ENCODE data around the gene MOCS1. TPM values are rescaled to one million over a fixed set of nuclear protein-coding genes. Genes with fewer than 3 reads are reported as not detected.

Gene MOCS1
- total and polyA plus RNA-seq, 2 experiments from 2014 or later: 7.3 to 9.0 TPM

DNA sequence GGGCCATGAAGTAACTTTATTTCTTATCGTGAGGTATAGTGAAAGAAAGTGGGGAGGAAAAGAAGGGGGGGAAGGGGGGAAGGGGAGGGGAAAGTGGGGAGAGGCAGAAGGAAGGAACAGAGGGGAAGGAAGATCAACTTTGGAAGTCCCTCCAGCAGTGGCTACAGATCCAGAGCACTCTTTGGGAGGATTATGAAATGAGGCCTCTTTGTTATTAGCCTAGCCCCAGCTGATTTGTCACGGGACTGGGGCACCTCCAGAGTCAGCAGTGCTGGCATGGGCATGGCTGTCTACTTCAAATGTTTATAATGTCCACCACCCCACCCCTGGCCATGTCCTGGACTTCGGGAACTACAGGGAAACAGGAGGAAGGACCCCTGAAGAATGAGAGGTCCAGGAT is 7.6 kb downstream of the MOCS1 start:
- H4K20me1 ChIP-seq (ENCODE audit: insufficient read depth): no peaks in the 10 kb centered on the region
- WGBS, 2 experiments (ENCODE audit: low coverage in 1 of 2, low lambda C conversion rate in 2 of 2, missing lambda C conversion rate in 2 of 2): 81 to 86% methylated on average over 3 of the region's 3 CpGs
- no peaks in the 10 kb centered on the region for H3K79me2 ChIP-seq (ENCODE audit: insufficient read depth)
- no peak overlapping the region for H3K4me3 ChIP-seq
- H3K36me3 ChIP-seq (ENCODE audit: low read depth): no peaks in the 10 kb centered on the region
- H3K27ac ChIP-seq: no peak overlapping the region
- no peaks in the 10 kb centered on the region for H3K27me3 ChIP-seq (replicated peaks; ENCODE audit: insufficient read depth)
- no peak overlapping the region for H2AFZ ChIP-seq
- DNase-seq: peak; percentile 41
- H3K9ac ChIP-seq: no peak overlapping the region
- no peak for TF ChIP-seq EZH2 (IDR thresholded peaks at IDR 0.05; ENCODE audit: insufficient read depth, poor library complexity, severe bottlenecking)
- no peak for TF ChIP-seq EZH2phosphoT487 (IDR thresholded peaks at IDR 0.05; ENCODE audit: insufficient read depth, low read depth)
- peaks cover 9% of the 10 kb centered on the region; the same call in 1 of the 2 replicates for H3K4me1 ChIP-seq (ENCODE audit: insufficient read depth)
- H3K9me3 ChIP-seq (ENCODE audit: low read depth): no peaks in the 10 kb centered on the region
- no peak overlapping the region for H3K4me2 ChIP-seq (ENCODE audit: unreplicated experiment)
- peaks cover 7% of the 10 kb centered on the region; the same call in 1 of the 2 replicates for H3F3A ChIP-seq (ENCODE audit: insufficient read depth)
- in situ Hi-C loops (cut with MboI): no loop called here
- H3K9me2 ChIP-seq (ENCODE audit: insufficient read depth): no peaks in the 10 kb centered on the region

DNA sequence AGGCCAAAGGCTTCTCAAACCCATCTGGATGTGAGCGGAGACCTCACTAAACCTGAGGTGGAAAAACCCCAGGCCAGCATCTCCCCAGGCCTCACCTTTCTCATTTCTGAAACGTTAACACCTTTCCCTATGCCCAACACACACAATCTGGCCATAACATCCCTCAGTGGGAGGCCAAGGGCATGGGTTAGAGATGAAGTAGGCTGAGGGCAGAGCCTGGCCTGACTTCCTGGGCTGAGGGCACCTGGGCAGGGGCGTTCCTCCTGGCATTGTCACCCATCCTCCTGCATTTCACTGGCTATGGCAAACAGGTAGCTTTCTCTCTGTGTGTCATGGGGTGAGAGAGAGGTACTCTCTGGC is 8.4 kb downstream of the MOCS1 start:
- no peak overlapping the region for H3K4me2 ChIP-seq (ENCODE audit: unreplicated experiment)
- no peak overlapping the region for H2AFZ ChIP-seq
- DNase-seq: no peak
- TF ChIP-seq EZH2 (IDR thresholded peaks at IDR 0.05; ENCODE audit: insufficient read depth, poor library complexity, severe bottlenecking) (no peak), EZH2phosphoT487 (IDR thresholded peaks at IDR 0.05; ENCODE audit: insufficient read depth, low read depth) (no peak)
- no peaks in the 10 kb centered on the region for H4K20me1 ChIP-seq (ENCODE audit: insufficient read depth)
- no peak overlapping the region for H3K27ac ChIP-seq
- H3F3A ChIP-seq (ENCODE audit: insufficient read depth): peaks cover 7% of the 10 kb centered on the region; the same call in 1 of the 2 replicates
- H3K36me3 ChIP-seq (ENCODE audit: low read depth): no peaks in the 10 kb centered on the region
- H3K9ac ChIP-seq: no peak overlapping the region
- no peaks in the 10 kb centered on the region for H3K9me3 ChIP-seq (ENCODE audit: low read depth)
- WGBS, 2 experiments (ENCODE audit: low coverage in 1 of 2, low lambda C conversion rate in 2 of 2, missing lambda C conversion rate in 2 of 2): 91 to 96% methylated on average over 3 of the region's 3 CpGs
- H3K9me2 ChIP-seq (ENCODE audit: insufficient read depth): no peaks in the 10 kb centered on the region
- no peaks in the 10 kb centered on the region for H3K79me2 ChIP-seq (ENCODE audit: insufficient read depth)
- H3K27me3 ChIP-seq (replicated peaks; ENCODE audit: insufficient read depth): no peaks in the 10 kb centered on the region
- peaks cover 9% of the 10 kb centered on the region; the same call in 1 of the 2 replicates for H3K4me1 ChIP-seq (ENCODE audit: insufficient read depth)
- in situ Hi-C loops (cut with MboI): no loop called here
- H3K4me3 ChIP-seq: no peak overlapping the region

DNA sequence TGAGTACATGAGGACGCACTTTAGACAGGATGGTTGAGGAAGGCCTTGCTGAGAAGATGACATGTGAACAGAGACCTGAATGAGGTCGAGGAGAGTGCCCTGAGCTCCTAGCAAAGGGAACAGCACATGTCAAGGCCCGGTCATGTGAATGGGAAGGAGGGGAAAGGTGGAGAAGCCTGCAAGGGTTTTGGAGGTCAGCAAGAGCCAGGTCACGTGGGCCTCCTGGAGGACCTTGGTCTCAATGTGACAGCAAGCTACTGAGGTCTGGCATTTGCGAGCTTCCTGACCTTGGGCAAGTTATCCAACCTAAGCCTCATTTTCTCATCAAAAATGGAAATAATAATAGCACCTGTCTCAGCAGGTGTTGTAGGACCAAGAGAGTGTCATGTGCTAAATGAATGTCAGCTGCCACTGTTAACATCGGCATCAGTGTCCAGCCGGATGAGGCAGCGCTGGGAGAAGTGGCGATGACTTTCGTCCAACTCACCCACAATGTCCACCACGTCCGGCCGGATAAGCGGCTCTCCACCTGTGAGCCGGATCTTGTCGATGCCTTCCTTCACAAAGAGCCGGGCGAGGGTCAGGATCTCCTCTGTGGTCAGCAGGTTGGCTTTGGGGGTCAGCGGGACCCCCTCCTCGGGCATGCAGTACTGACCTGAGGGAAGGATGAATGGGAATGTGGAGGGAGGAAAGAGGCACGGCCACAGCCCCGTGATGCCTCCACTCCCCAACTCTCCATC is 8.9 kb downstream of the MOCS1 start:
- no peak for TF ChIP-seq EZH2 (IDR thresholded peaks at IDR 0.05; ENCODE audit: insufficient read depth, poor library complexity, severe bottlenecking)
- TF ChIP-seq EZH2phosphoT487 (IDR thresholded peaks at IDR 0.05; ENCODE audit: insufficient read depth, low read depth): no peak
- peaks cover 7% of the 10 kb centered on the region; the same call in 1 of the 2 replicates for H3F3A ChIP-seq (ENCODE audit: insufficient read depth)
- no peaks in the 10 kb centered on the region for H3K9me2 ChIP-seq (ENCODE audit: insufficient read depth)
- no peaks in the 10 kb centered on the region for H4K20me1 ChIP-seq (ENCODE audit: insufficient read depth)
- H3K79me2 ChIP-seq (ENCODE audit: insufficient read depth): no peaks in the 10 kb centered on the region
- H2AFZ ChIP-seq: no peak overlapping the region
- H3K4me1 ChIP-seq (ENCODE audit: insufficient read depth): peaks cover 9% of the 10 kb centered on the region; the same call in 1 of the 2 replicates
- H3K9ac ChIP-seq: no peak overlapping the region
- no peaks in the 10 kb centered on the region for H3K27me3 ChIP-seq (replicated peaks; ENCODE audit: insufficient read depth)
- WGBS, 2 experiments (ENCODE audit: low coverage in 1 of 2, low lambda C conversion rate in 2 of 2, missing lambda C conversion rate in 2 of 2): 96 to 97% methylated on average over 22 of the region's 22 CpGs
- DNase-seq: no peak
- no peaks in the 10 kb centered on the region for H3K9me3 ChIP-seq (ENCODE audit: low read depth)
- in situ Hi-C loops (cut with MboI): no loop called here
- H3K4me2 ChIP-seq (ENCODE audit: unreplicated experiment): no peak overlapping the region
- no peak overlapping the region for H3K4me3 ChIP-seq
- H3K27ac ChIP-seq: no peak overlapping the region
- H3K36me3 ChIP-seq (ENCODE audit: low read depth): no peaks in the 10 kb centered on the region

DNA sequence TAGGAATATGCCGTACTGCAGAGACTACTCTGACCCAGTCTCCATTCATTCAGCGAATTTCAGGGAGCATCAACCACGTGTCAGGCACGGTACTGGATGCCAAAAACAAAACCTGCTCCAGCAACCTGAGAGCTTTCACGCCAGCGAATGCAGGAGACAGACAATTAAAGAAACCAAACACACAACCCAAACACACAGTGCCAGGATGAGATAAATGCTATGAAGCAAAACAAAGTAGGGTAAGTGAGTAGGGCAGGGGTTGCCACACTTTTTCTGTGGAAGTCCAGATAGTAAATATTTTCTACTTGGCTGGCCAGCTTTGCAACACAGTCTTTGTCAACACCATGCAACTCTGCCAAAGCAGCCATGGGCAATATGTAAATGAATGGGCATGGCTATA is 10.0 kb downstream of the MOCS1 start:
- Histone ChIP-seq H3K4me1 (ENCODE audit: insufficient read depth) (no peaks in the 10 kb centered on the region), H3K27me3 (replicated peaks; ENCODE audit: insufficient read depth) (no peaks in the 10 kb centered on the region), H2AFZ (no peak overlapping the region), H3K9me3 (ENCODE audit: low read depth) (no peaks in the 10 kb centered on the region), H3K79me2 (ENCODE audit: insufficient read depth) (no peaks in the 10 kb centered on the region), H3F3A (ENCODE audit: insufficient read depth) (no peaks in the 10 kb centered on the region; the same call in 1 of the 2 replicates), H3K36me3 (ENCODE audit: low read depth) (no peaks in the 10 kb centered on the region), H3K27ac (no peak overlapping the region), H3K9me2 (ENCODE audit: insufficient read depth) (no peaks in the 10 kb centered on the region), H3K4me3 (no peak overlapping the region), H3K9ac (no peak overlapping the region), H3K4me2 (ENCODE audit: unreplicated experiment) (no peak overlapping the region), H4K20me1 (ENCODE audit: insufficient read depth) (no peaks in the 10 kb centered on the region)
- 73 to 80% methylated on average over 6 of the region's 6 CpGs for WGBS, 2 experiments (ENCODE audit: low coverage in 1 of 2, low lambda C conversion rate in 2 of 2, missing lambda C conversion rate in 2 of 2)
- in situ Hi-C loops (cut with MboI): no loop called here
- no peak for DNase-seq
- TF ChIP-seq EZH2phosphoT487 (IDR thresholded peaks at IDR 0.05; ENCODE audit: insufficient read depth, low read depth) (no peak), EZH2 (IDR thresholded peaks at IDR 0.05; ENCODE audit: insufficient read depth, poor library complexity, severe bottlenecking) (no peak)
